H1 (cell line): Measurements from ENCODE around the gene MTMR10. TPM values are rescaled to one million over a fixed set of nuclear protein-coding genes. Genes with fewer than 3 reads are reported as not detected.

ENCODE experiments used
- ATF3 ChIP-seq: IDR thresholded peaks from 2 replicates; pipeline ENCODE4 v1.6.1; 2011; ENCODE audit warnings: low read depth, mild to moderate bottlenecking, low read length; ENCODE audit not compliant: insufficient read depth
- BACH1 ChIP-seq: IDR thresholded peaks from 2 replicates; pipeline ENCODE4 v1.6.1; 2012; ENCODE audit warnings: low read length, improper control_type of control experiment
- BRCA1 ChIP-seq: IDR thresholded peaks from 2 replicates; pipeline ENCODE4 v1.6.1; 2012; ENCODE audit warnings: low read depth, low read length, improper control_type of control experiment
- CHD2 ChIP-seq: IDR thresholded peaks from 2 replicates; pipeline ENCODE4 v1.6.1; 2012; ENCODE audit warnings: low read length, improper control_type of control experiment
- EGR1 ChIP-seq: IDR thresholded peaks from 2 replicates; pipeline ENCODE4 v1.6.1; 2011; ENCODE audit warnings: low read depth, low read length, borderline replicate concordance
- JUN ChIP-seq: IDR thresholded peaks from 2 replicates; pipeline ENCODE4 v1.6.1; 2011; ENCODE audit warnings: low read depth, mild to moderate bottlenecking, improper control_type of control experiment, low read length
- NRF1 ChIP-seq: IDR thresholded peaks from 2 replicates; pipeline ENCODE4 v1.6.1; 2011; ENCODE audit warnings: mild to moderate bottlenecking, low read depth, low read length, improper control_type of control experiment
- POU5F1 ChIP-seq: IDR thresholded peaks from 2 replicates; pipeline ENCODE4 v1.6.1; 2011; ENCODE audit warnings: low read depth, mild to moderate bottlenecking, low read length, moderate library complexity
- SP2 ChIP-seq: IDR thresholded peaks from 2 replicates; pipeline ENCODE4 v1.6.1; 2012; ENCODE audit warnings: mild to moderate bottlenecking, low read length, inconsistent platforms
- TAF1 ChIP-seq: IDR thresholded peaks from 2 replicates; pipeline ENCODE4 v1.6.1; 2011; ENCODE audit warnings: mild to moderate bottlenecking, low read depth, low read length
- TBP ChIP-seq: IDR thresholded peaks from 2 replicates; pipeline ENCODE4 v1.6.1; 2011; ENCODE audit warnings: low read depth, low read length, improper control_type of control experiment
- polyA plus RNA-seq, 7 experiments: library from polyadenylated mRNA; depleted of rRNA in 3 of 7; stranded (reverse) in 5 of 7; unstranded in 2 of 7; fragments of >200 nt in 5 of 7; fragments of 200-250 nt in 2 of 7; gene quantifications; 1 replicate in 5 of 7; 2 replicates in 1 of 7; 4 replicates in 1 of 7; pipeline versions ENCODE4 v1.2.1 to v1.2.3, GENCODE V29; 2011 to 2013; ENCODE audit warnings: missing spikeins in 2 of 7, mixed read lengths in 2 of 7
- total RNA-seq: library from RNA; stranded (reverse); fragmentation: NEBNext Ultra II Directional; extraction: Animal tissue kit (Norgen Biotek cat#: 25700); gene quantifications from 2 replicates; pipeline ENCODE4 v1.2.1, GENCODE V29; 2021
- TF ChIP-seq, protein P1 (sequence below): fragments of 300-600 bp; sonication (generic); IDR thresholded peaks from 2 replicates; pipeline ENCODE4 v1.7.1; 2012; ENCODE audit warnings: low read length, moderate library complexity, mild to moderate bottlenecking, inconsistent platforms; ENCODE audit not compliant: insufficient replicate concordance

The MTMR10 gene
- total and polyA plus RNA-seq, 2 of the 8 experiments (the other 6 are each of a cell fraction or from before 2014, with no cell fraction given), result 3.8 to 13.1 TPM

- TF ChIP-seq, protein P1, sequence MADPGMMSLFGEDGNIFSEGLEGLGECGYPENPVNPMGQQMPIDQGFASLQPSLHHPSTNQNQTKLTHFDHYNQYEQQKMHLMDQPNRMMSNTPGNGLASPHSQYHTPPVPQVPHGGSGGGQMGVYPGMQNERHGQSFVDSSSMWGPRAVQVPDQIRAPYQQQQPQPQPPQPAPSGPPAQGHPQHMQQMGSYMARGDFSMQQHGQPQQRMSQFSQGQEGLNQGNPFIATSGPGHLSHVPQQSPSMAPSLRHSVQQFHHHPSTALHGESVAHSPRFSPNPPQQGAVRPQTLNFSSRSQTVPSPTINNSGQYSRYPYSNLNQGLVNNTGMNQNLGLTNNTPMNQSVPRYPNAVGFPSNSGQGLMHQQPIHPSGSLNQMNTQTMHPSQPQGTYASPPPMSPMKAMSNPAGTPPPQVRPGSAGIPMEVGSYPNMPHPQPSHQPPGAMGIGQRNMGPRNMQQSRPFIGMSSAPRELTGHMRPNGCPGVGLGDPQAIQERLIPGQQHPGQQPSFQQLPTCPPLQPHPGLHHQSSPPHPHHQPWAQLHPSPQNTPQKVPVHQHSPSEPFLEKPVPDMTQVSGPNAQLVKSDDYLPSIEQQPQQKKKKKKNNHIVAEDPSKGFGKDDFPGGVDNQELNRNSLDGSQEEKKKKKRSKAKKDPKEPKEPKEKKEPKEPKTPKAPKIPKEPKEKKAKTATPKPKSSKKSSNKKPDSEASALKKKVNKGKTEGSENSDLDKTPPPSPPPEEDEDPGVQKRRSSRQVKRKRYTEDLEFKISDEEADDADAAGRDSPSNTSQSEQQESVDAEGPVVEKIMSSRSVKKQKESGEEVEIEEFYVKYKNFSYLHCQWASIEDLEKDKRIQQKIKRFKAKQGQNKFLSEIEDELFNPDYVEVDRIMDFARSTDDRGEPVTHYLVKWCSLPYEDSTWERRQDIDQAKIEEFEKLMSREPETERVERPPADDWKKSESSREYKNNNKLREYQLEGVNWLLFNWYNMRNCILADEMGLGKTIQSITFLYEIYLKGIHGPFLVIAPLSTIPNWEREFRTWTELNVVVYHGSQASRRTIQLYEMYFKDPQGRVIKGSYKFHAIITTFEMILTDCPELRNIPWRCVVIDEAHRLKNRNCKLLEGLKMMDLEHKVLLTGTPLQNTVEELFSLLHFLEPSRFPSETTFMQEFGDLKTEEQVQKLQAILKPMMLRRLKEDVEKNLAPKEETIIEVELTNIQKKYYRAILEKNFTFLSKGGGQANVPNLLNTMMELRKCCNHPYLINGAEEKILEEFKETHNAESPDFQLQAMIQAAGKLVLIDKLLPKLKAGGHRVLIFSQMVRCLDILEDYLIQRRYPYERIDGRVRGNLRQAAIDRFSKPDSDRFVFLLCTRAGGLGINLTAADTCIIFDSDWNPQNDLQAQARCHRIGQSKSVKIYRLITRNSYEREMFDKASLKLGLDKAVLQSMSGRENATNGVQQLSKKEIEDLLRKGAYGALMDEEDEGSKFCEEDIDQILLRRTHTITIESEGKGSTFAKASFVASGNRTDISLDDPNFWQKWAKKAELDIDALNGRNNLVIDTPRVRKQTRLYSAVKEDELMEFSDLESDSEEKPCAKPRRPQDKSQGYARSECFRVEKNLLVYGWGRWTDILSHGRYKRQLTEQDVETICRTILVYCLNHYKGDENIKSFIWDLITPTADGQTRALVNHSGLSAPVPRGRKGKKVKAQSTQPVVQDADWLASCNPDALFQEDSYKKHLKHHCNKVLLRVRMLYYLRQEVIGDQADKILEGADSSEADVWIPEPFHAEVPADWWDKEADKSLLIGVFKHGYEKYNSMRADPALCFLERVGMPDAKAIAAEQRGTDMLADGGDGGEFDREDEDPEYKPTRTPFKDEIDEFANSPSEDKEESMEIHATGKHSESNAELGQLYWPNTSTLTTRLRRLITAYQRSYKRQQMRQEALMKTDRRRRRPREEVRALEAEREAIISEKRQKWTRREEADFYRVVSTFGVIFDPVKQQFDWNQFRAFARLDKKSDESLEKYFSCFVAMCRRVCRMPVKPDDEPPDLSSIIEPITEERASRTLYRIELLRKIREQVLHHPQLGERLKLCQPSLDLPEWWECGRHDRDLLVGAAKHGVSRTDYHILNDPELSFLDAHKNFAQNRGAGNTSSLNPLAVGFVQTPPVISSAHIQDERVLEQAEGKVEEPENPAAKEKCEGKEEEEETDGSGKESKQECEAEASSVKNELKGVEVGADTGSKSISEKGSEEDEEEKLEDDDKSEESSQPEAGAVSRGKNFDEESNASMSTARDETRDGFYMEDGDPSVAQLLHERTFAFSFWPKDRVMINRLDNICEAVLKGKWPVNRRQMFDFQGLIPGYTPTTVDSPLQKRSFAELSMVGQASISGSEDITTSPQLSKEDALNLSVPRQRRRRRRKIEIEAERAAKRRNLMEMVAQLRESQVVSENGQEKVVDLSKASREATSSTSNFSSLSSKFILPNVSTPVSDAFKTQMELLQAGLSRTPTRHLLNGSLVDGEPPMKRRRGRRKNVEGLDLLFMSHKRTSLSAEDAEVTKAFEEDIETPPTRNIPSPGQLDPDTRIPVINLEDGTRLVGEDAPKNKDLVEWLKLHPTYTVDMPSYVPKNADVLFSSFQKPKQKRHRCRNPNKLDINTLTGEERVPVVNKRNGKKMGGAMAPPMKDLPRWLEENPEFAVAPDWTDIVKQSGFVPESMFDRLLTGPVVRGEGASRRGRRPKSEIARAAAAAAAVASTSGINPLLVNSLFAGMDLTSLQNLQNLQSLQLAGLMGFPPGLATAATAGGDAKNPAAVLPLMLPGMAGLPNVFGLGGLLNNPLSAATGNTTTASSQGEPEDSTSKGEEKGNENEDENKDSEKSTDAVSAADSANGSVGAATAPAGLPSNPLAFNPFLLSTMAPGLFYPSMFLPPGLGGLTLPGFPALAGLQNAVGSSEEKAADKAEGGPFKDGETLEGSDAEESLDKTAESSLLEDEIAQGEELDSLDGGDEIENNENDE, result no peak
- TF ChIP-seq CHD2, result no peak
- TF ChIP-seq BACH1, result no peak
- TF ChIP-seq TBP, result no peak
- TF ChIP-seq TAF1, result no peak
- TF ChIP-seq JUN, result no peak
- no peak for TF ChIP-seq POU5F1
- no peak for TF ChIP-seq ATF3
- no peak for TF ChIP-seq EGR1
- TF ChIP-seq BRCA1, result no peak
- TF ChIP-seq NRF1, result no peak
- TF ChIP-seq SP2, result no peak
Measured at GRCh38 chr15:30984542-30984941, 6.9 kb downstream of the MTMR10 start (continued).
